IMR-90 (cell line): Measurements from ENCODE around the gene DYRK1A. TPM values are rescaled to one million over a fixed set of nuclear protein-coding genes. Genes with fewer than 3 reads are reported as not detected.

Source experiments
- ATAC-seq: fragments of 200-7000 bp; cut with Tn5 transposase; 2 replicates; pipeline ENCODE4 v1.9.1; 2020; ENCODE audit warnings: low read depth, mild to moderate bottlenecking, moderate library complexity
- BruUV-seq: library from RNA; stranded (reverse); fragments of 400-500 nt; replicated peaks from 2 replicates; lab custom pipeline; 2021; lab: Mats Ljungman, UMichigan
- CTCF ChIA-PET: fragments of 300-600 bp; formaldehyde crosslinking; extraction: SDS; loops from one replicate; lab custom pipeline; 2021; ENCODE audit warnings: antibody characterized with exemption; lab: Yijun Ruan, JAX
- POLR2A ChIA-PET: fragments of 300-600 bp; sonication (Branson Sonifier 250); formaldehyde crosslinking; loops from one replicate; lab custom pipeline; 2022; ENCODE audit warnings: antibody characterized with exemption; ENCODE audit not compliant: unreplicated experiment; lab: Charles Lee
- DNase-seq: peaks from one replicate; pipeline ENCODE4 v3.0.0; 2013
- H2AFZ ChIP-seq: replicated peaks from 2 replicates; pipeline ENCODE3; 2013; ENCODE audit warnings: low read length, mild to moderate bottlenecking; ENCODE audit not compliant: poor library complexity
- H2AK5ac ChIP-seq: 2 replicates; pipeline ENCODE4 v1.6.1; 2013; ENCODE audit warnings: low read depth, low read length, inconsistent platforms
- H2AK9ac ChIP-seq: replicated peaks from 2 replicates; pipeline ENCODE3; 2013; ENCODE audit warnings: mild to moderate bottlenecking, low read depth, low read length, moderate library complexity; ENCODE audit not compliant: poor library complexity
- H2BK120ac ChIP-seq: 2 replicates; pipeline ENCODE4 v1.6.1; 2013; ENCODE audit warnings: low read depth, low read length, inconsistent platforms
- H2BK15ac ChIP-seq: 3 replicates; pipeline ENCODE4 v1.6.1; 2013; ENCODE audit warnings: low read depth, low read length, inconsistent platforms
- H2BK20ac ChIP-seq: 2 replicates; pipeline ENCODE4 v1.6.1; 2013; ENCODE audit warnings: low read depth, mild to moderate bottlenecking, inconsistent platforms, low read length, moderate library complexity
- H2BK5ac ChIP-seq: 2 replicates; pipeline ENCODE4 v1.6.1; 2013; ENCODE audit warnings: mild to moderate bottlenecking, low read depth, low read length, inconsistent platforms; ENCODE audit not compliant: poor library complexity, severe bottlenecking
- H3K14ac ChIP-seq: replicated peaks from 2 replicates; pipeline ENCODE4 v1.6.1; 2013; ENCODE audit warnings: low read depth, low read length, inconsistent platforms
- H3K18ac ChIP-seq: 2 replicates; pipeline ENCODE4 v1.6.1; 2013; ENCODE audit warnings: low read depth, low read length, control low read depth
- H3K23ac ChIP-seq: 2 replicates; pipeline ENCODE4 v1.6.1; 2013; ENCODE audit warnings: low read depth, low read length, inconsistent platforms
- H3K27ac ChIP-seq: 2 replicates; pipeline ENCODE4 v1.5.1; 2013; ENCODE audit warnings: mild to moderate bottlenecking, control low read depth, low read length; ENCODE audit not compliant: insufficient read depth
- H3K27me3 ChIP-seq: 2 replicates; pipeline ENCODE4 v1.6.1; 2013; ENCODE audit warnings: low read length; ENCODE audit not compliant: control insufficient read depth, insufficient read depth
- H3K36me3 ChIP-seq: 2 replicates; pipeline ENCODE4 v1.6.1; 2013; ENCODE audit warnings: low read length, mixed read lengths; ENCODE audit not compliant: control insufficient read depth, insufficient read depth
- H3K4ac ChIP-seq: 2 replicates; pipeline ENCODE4 v1.6.1; 2013; ENCODE audit warnings: low read depth, low read length, inconsistent platforms
- H3K4me1 ChIP-seq: 2 replicates; pipeline ENCODE4 v1.6.1; 2013; ENCODE audit warnings: low read length, mixed read lengths; ENCODE audit not compliant: control insufficient read depth, insufficient read depth
- H3K4me2 ChIP-seq: 2 replicates; pipeline ENCODE4 v1.6.1; 2013; ENCODE audit warnings: low read depth, mild to moderate bottlenecking, control low read depth, low read length, moderate library complexity
- H3K4me3 ChIP-seq: 2 replicates; pipeline ENCODE4 v1.5.1; 2013; ENCODE audit warnings: low read depth, mild to moderate bottlenecking, control low read depth, low read length, moderate library complexity; ENCODE audit not compliant: insufficient read depth
- H3K56ac ChIP-seq: 2 replicates; pipeline ENCODE4 v1.6.1; 2013; ENCODE audit warnings: low read length, inconsistent platforms; ENCODE audit not compliant: insufficient read depth; ENCODE audit errors: extremely low read depth
- H3K79me1 ChIP-seq, 2 experiments: 2 replicates each; pipeline ENCODE4 v1.6.1; 2013; ENCODE audit warnings: low read length in 2 of 2, inconsistent platforms in 1 of 2, low read depth in 1 of 2
- H3K9ac ChIP-seq: 2 replicates; pipeline ENCODE4 v1.6.1; 2013; ENCODE audit warnings: low read depth, low read length, control low read depth
- H3K9me1 ChIP-seq: 2 replicates; pipeline ENCODE4 v1.6.1; 2013; ENCODE audit warnings: low read length, inconsistent platforms; ENCODE audit not compliant: insufficient read depth
- H3K9me3 ChIP-seq: 2 replicates; pipeline ENCODE4 v1.6.1; 2013; ENCODE audit warnings: low read length; ENCODE audit not compliant: control insufficient read depth, insufficient read depth
- H4K20me1 ChIP-seq: 2 replicates; pipeline ENCODE4 v1.6.1; 2013; ENCODE audit warnings: low read length, inconsistent platforms; ENCODE audit not compliant: insufficient read depth
- H4K5ac ChIP-seq: 2 replicates; pipeline ENCODE4 v1.6.1; 2013; ENCODE audit warnings: mild to moderate bottlenecking, low read depth, low read length, control low read depth
- H4K8ac ChIP-seq, 2 experiments: 2 replicates each; pipeline ENCODE4 v1.6.1; 2013; ENCODE audit warnings: low read depth in 2 of 2, low read length in 2 of 2, control low read depth in 1 of 2, inconsistent platforms in 1 of 2
- H4K91ac ChIP-seq: 2 replicates; pipeline ENCODE4 v1.6.1; 2013; ENCODE audit warnings: low read depth, low read length, inconsistent platforms; ENCODE audit not compliant: insufficient read depth
- BHLHE40 ChIP-seq: fragments of 150-350 bp; IDR thresholded peaks from 2 replicates; pipeline ENCODE4 v1.6.1; 2016; ENCODE audit warnings: mild to moderate bottlenecking, low read depth, low read length
- CEBPB ChIP-seq: IDR thresholded peaks from 2 replicates; pipeline ENCODE4 v1.6.1; 2012; ENCODE audit warnings: low read depth, low read length, improper control_type of control experiment
- CHD1 ChIP-seq: IDR thresholded peaks from 2 replicates; pipeline ENCODE4 v1.6.1; 2012; ENCODE audit warnings: low read depth, low read length, improper control_type of control experiment
- FOS ChIP-seq: fragments of 150-350 bp; IDR thresholded peaks from 2 replicates; pipeline ENCODE4 v1.6.1; 2016; ENCODE audit warnings: low read depth, low read length
- MAFK ChIP-seq: IDR thresholded peaks from 2 replicates; pipeline ENCODE4 v1.6.1; 2012; ENCODE audit warnings: low read depth, low read length, improper control_type of control experiment
- MAZ ChIP-seq: IDR thresholded peaks from 2 replicates; pipeline ENCODE4 v1.6.1; 2012; ENCODE audit warnings: low read depth, mild to moderate bottlenecking, low read length, improper control_type of control experiment, moderate library complexity, borderline replicate concordance
- MXI1 ChIP-seq: IDR thresholded peaks from 2 replicates; pipeline ENCODE4 v1.6.1; 2012; ENCODE audit warnings: low read depth, mild to moderate bottlenecking, low read length, moderate library complexity, borderline replicate concordance
- NFE2L2 ChIP-seq: fragments of 150-350 bp; IDR thresholded peaks from 2 replicates; pipeline ENCODE4 v1.6.1; 2016; ENCODE audit warnings: low read depth, mild to moderate bottlenecking, low read length
- POLR2A ChIP-seq: IDR thresholded peaks from 2 replicates; pipeline ENCODE4 v1.6.1; 2012; ENCODE audit warnings: mild to moderate bottlenecking, low read depth, low read length
- RAD21 ChIP-seq: IDR thresholded peaks from 2 replicates; pipeline ENCODE4 v1.6.1; 2012; ENCODE audit warnings: low read length, improper control_type of control experiment
- RCOR1 ChIP-seq: IDR thresholded peaks from 2 replicates; pipeline ENCODE4 v1.6.1; 2012; ENCODE audit warnings: mild to moderate bottlenecking, low read length, improper control_type of control experiment; ENCODE audit not compliant: insufficient replicate concordance
- RFX5 ChIP-seq: IDR thresholded peaks from 2 replicates; pipeline ENCODE4 v1.8.0; 2012; ENCODE audit warnings: low read depth, mild to moderate bottlenecking, low read length, moderate library complexity
- SMC3 ChIP-seq: fragments of 150-350 bp; IDR thresholded peaks from 2 replicates; pipeline ENCODE4 v1.6.1; 2016; ENCODE audit warnings: low read depth, mild to moderate bottlenecking, antibody characterized with exemption, low read length, moderate library complexity
- dilution Hi-C: fragments of 300-500 bp; cut with HindIII; formaldehyde crosslinking; loops from one replicate; pipeline ENCODE4 v1.14.3; 2018; ENCODE audit warnings: low sequenced_read_pairs; ENCODE audit not compliant: unreplicated experiment
- in situ Hi-C: fragments of 300-500 bp; cut with MboI; formaldehyde crosslinking; loops from 3 replicates; pipeline ENCODE4 v1.14.3; 2019; ENCODE audit warnings: low sequenced_read_pairs, inconsistent platforms, mixed read lengths
- intact Hi-C: fragments of 100-400 bp; cut with micrococcal nuclease; formaldehyde crosslinking; loops from 2 replicates; pipeline ENCODE4 v1.10.0; 2022
- polyA plus RNA-seq, 3 experiments: library from polyadenylated mRNA; depleted of rRNA; stranded (reverse); fragments of >200 nt; gene quantifications; 2 replicates each; pipeline ENCODE4 v1.2.3, GENCODE V29; 2012; ENCODE audit warnings: low replicate concordance in 1 of 3
- total RNA-seq: library from RNA; depleted of rRNA; stranded (reverse); fragments of >200 nt; gene quantifications from 2 replicates; pipeline ENCODE4 v1.2.3, GENCODE V29; 2012
- TF ChIP-seq, protein P1 (sequence below): fragments of 150-350 bp; IDR thresholded peaks from 2 replicates; pipeline ENCODE4 v1.6.1; 2016; ENCODE audit warnings: low read depth, mild to moderate bottlenecking, low read length, moderate library complexity, borderline replicate concordance
- TF ChIP-seq, protein P2 (sequence below): fragments of 150-350 bp; IDR thresholded peaks from 2 replicates; pipeline ENCODE4 v1.6.1; 2017; ENCODE audit warnings: mild to moderate bottlenecking, antibody characterized with exemption, low read length, low read depth
- TF ChIP-seq, protein P3 (sequence below): conservative IDR thresholded peaks from 2 replicates; pipeline ENCODE4 v1.5.1; 2012; ENCODE audit warnings: mild to moderate bottlenecking, low read depth, low read length, improper control_type of control experiment

Gene DYRK1A
- total and polyA plus RNA-seq, 2 of the 4 experiments (the other 2 are of a cell fraction), result 18.6 to 50.5 TPM

DNA sequence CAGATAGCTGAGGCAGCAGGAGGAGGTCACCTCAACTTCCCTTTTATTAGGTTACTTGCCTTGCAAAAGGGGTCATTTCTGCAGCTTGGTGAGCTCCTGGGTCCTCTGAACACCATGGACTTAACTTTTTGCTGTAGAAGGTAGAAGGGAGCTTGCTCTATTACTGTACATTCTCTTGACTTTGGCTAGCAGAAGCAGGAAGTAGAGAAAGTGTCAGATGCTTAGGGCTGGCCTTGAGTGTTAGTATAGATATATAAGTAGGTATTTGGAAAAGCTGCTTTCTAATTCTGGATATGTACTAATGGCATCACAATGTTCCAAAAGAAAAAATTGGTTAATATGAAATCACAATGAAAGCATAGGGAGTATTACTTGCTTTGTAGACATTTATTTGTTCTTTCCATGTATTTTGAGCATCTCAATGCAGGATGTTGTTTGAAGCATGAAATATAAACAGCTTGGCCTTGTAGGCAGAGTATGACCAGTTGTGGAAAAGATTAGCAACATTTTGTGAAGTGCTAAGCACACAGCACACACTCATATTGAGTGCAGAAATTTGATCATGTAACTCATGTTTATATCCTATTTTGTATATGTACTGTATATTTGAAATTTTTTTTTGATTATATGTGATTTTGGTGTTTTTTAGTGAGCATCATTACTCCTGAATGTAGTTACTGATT lies 108.8 kb downstream of the DYRK1A start:
- H3K56ac ChIP-seq, result no peak overlapping the region
- no peak overlapping the region for H2BK15ac ChIP-seq
- H3K23ac ChIP-seq, result no peak overlapping the region
- in situ Hi-C loops (no loop called here), dilution Hi-C loops (no loop called here), intact Hi-C loops (no loop called here)
- ChIA-PET CTCF (no interaction called here), POLR2A (no interaction called here)
- no peak overlapping the region for H2BK20ac ChIP-seq
- no peak overlapping the region for H3K9ac ChIP-seq
- H2BK120ac ChIP-seq, result no peak overlapping the region
- H4K5ac ChIP-seq, result no peak overlapping the region
- peaks cover 4% of the 10 kb centered on the region for H3K4me1 ChIP-seq
- no peak overlapping the region for H3K18ac ChIP-seq
- no peak overlapping the region for H2BK5ac ChIP-seq
- H2AFZ ChIP-seq, result no peak overlapping the region
- no peak overlapping the region for H3K4ac ChIP-seq
- H3K27ac ChIP-seq, result no peak overlapping the region
- TF ChIP-seq, protein P1, sequence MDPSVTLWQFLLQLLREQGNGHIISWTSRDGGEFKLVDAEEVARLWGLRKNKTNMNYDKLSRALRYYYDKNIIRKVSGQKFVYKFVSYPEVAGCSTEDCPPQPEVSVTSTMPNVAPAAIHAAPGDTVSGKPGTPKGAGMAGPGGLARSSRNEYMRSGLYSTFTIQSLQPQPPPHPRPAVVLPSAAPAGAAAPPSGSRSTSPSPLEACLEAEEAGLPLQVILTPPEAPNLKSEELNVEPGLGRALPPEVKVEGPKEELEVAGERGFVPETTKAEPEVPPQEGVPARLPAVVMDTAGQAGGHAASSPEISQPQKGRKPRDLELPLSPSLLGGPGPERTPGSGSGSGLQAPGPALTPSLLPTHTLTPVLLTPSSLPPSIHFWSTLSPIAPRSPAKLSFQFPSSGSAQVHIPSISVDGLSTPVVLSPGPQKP, result no peak
- TF ChIP-seq, protein P2, sequence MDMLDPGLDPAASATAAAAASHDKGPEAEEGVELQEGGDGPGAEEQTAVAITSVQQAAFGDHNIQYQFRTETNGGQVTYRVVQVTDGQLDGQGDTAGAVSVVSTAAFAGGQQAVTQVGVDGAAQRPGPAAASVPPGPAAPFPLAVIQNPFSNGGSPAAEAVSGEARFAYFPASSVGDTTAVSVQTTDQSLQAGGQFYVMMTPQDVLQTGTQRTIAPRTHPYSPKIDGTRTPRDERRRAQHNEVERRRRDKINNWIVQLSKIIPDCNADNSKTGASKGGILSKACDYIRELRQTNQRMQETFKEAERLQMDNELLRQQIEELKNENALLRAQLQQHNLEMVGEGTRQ, result no peak
- TF ChIP-seq NFE2L2 (no peak), MXI1 (no peak), POLR2A (no peak), CHD1 (no peak), CEBPB (no peak), RAD21 (no peak), RFX5 (no peak), SMC3 (no peak), MAFK (no peak), MAZ (no peak), BHLHE40 (no peak), RCOR1 (no peak), FOS (no peak)
- TF ChIP-seq, protein P3, sequence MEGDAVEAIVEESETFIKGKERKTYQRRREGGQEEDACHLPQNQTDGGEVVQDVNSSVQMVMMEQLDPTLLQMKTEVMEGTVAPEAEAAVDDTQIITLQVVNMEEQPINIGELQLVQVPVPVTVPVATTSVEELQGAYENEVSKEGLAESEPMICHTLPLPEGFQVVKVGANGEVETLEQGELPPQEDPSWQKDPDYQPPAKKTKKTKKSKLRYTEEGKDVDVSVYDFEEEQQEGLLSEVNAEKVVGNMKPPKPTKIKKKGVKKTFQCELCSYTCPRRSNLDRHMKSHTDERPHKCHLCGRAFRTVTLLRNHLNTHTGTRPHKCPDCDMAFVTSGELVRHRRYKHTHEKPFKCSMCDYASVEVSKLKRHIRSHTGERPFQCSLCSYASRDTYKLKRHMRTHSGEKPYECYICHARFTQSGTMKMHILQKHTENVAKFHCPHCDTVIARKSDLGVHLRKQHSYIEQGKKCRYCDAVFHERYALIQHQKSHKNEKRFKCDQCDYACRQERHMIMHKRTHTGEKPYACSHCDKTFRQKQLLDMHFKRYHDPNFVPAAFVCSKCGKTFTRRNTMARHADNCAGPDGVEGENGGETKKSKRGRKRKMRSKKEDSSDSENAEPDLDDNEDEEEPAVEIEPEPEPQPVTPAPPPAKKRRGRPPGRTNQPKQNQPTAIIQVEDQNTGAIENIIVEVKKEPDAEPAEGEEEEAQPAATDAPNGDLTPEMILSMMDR, result no peak
- H4K20me1 ChIP-seq, result peaks cover 58% of the 10 kb centered on the region
- ATAC-seq (peak; percentile 46; the same call in 1 of the 2 replicates), DNase-seq (no peak)
- peaks cover 23% of the 10 kb centered on the region for H3K9me1 ChIP-seq
- peaks cover 47 to 67% of the 10 kb centered on the region in 2 experiments for H3K79me1 ChIP-seq
- no peak overlapping the region for H4K91ac ChIP-seq
- no TSS peak for BruUV-seq
- H2AK9ac ChIP-seq, result no peak overlapping the region
- no peak overlapping the region; the same call in 1 of the 2 replicates for H3K14ac ChIP-seq
- no peaks in the 10 kb centered on the region for H3K9me3 ChIP-seq
- H3K27me3 ChIP-seq, result no peaks in the 10 kb centered on the region
- H3K4me2 ChIP-seq, result no peak overlapping the region
- H3K36me3 ChIP-seq, result no peaks in the 10 kb centered on the region; the same call in 1 of the 2 replicates
- no peak overlapping the region for H3K4me3 ChIP-seq
- H4K8ac ChIP-seq, result no peak overlapping the region
- H2AK5ac ChIP-seq, result no peak overlapping the region
